OCI-LY3 (cell line): ENCODE results near the gene COL9A2.
"Not testable (repeated sequence)": the region's sequence is repeated elsewhere in the genome, so short reads cannot be mapped to it uniquely, and the experiment has no call there.

Experiments
- EZH2phosphoT487 ChIP-seq: fragments of 200-600 bp; shearing (Covaris generic); IDR thresholded peaks from 2 replicates; pipeline ENCODE4 v1.6.1; 2018; ENCODE audit warnings: antibody characterized with exemption, mixed run types, low read depth
- TF ChIP-seq, protein P1 (sequence below): fragments of 200-600, 300-600 bp; sonication (generic); IDR thresholded peaks from 2 replicates; pipeline ENCODE4 v1.5.1; 2014; ENCODE audit warnings: antibody characterized with exemption, low read length, low read depth

GRCh38 chr1:40342381-40342717 is 25.3 kb upstream of the COL9A2 start:
- TF ChIP-seq, protein P1, sequence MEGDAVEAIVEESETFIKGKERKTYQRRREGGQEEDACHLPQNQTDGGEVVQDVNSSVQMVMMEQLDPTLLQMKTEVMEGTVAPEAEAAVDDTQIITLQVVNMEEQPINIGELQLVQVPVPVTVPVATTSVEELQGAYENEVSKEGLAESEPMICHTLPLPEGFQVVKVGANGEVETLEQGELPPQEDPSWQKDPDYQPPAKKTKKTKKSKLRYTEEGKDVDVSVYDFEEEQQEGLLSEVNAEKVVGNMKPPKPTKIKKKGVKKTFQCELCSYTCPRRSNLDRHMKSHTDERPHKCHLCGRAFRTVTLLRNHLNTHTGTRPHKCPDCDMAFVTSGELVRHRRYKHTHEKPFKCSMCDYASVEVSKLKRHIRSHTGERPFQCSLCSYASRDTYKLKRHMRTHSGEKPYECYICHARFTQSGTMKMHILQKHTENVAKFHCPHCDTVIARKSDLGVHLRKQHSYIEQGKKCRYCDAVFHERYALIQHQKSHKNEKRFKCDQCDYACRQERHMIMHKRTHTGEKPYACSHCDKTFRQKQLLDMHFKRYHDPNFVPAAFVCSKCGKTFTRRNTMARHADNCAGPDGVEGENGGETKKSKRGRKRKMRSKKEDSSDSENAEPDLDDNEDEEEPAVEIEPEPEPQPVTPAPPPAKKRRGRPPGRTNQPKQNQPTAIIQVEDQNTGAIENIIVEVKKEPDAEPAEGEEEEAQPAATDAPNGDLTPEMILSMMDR, result not testable (repeated sequence)
- TF ChIP-seq EZH2phosphoT487, result not testable (repeated sequence)
